Measurements from ENCODE around the gene NOD1. TPM values are rescaled to one million over a fixed set of nuclear protein-coding genes. Genes with fewer than 3 reads are reported as not detected.

Gene NOD1
- total and polyA plus RNA-seq, 11 donors: 5.3 to 28.8 (median 9.0) TPM

GRCh38 chr7:30470771-30471170, 7.8 kb downstream of the NOD1 start:
- intact Hi-C loops (cut with DNase I): loop anchor here in 2 of 10 donors (5.0 to 10.0 kb wide), 2 partner anchors 186 to 188 kb away; partner anchors contain the start of gene ZNRF2 (in 2 of the 2)
- peak in 4 of 5 donors; percentile 57 to 77 (median 69) for DNase-seq

GRCh38 chr7:30470163-30470770, 8.3 kb downstream of the NOD1 start:
- ATAC-seq: peak; percentile 55 to 73 (median 66)
- Histone ChIP-seq H3K27me3 (no peaks in the 10 kb centered on the region), H3K27ac (peak overlapping the region; percentile 53 to 98 (median 80)), H3K4me1 (peaks cover 21 to 100% (median 95%) of the 10 kb centered on the region in 12 donors), H3K4me3 (peak overlapping the region in 5 of 12 donors; percentile 3 to 35 (median 17)), H3K9me3 (no peaks in the 10 kb centered on the region), H3K36me3 (peaks cover 0 to 2% (median 0%) of the 10 kb centered on the region in 9 donors)
- no peak for TF ChIP-seq POLR2A (IDR thresholded peaks at IDR 0.05)
- TF ChIP-seq, protein P1, sequence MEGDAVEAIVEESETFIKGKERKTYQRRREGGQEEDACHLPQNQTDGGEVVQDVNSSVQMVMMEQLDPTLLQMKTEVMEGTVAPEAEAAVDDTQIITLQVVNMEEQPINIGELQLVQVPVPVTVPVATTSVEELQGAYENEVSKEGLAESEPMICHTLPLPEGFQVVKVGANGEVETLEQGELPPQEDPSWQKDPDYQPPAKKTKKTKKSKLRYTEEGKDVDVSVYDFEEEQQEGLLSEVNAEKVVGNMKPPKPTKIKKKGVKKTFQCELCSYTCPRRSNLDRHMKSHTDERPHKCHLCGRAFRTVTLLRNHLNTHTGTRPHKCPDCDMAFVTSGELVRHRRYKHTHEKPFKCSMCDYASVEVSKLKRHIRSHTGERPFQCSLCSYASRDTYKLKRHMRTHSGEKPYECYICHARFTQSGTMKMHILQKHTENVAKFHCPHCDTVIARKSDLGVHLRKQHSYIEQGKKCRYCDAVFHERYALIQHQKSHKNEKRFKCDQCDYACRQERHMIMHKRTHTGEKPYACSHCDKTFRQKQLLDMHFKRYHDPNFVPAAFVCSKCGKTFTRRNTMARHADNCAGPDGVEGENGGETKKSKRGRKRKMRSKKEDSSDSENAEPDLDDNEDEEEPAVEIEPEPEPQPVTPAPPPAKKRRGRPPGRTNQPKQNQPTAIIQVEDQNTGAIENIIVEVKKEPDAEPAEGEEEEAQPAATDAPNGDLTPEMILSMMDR (IDR thresholded peaks at IDR 0.05): no peak
- intact Hi-C loops (cut with DNase I): loop anchor here in 2 of 10 donors (5.0 to 10.0 kb wide), 2 partner anchors 185 to 188 kb away; partner anchors contain the start of gene ZNRF2 (in 2 of the 2)
- DNase-seq: peak in 3 of 5 donors; percentile 48 to 82 (median 61)
- 4 to 16% (median 13%) methylated on average over 14 of the region's 14 CpGs for WGBS, 4 donors

More at GRCh38 chr7:30470771-30471170, 7.8 kb downstream of the NOD1 start:
- Histone ChIP-seq H3K4me3 (peak overlapping the region in 5 of 12 donors; percentile 3 to 35 (median 17)), H3K9me3 (no peaks in the 10 kb centered on the region), H3K36me3 (peaks cover 0 to 6% (median 0%) of the 10 kb centered on the region in 9 donors), H3K27me3 (no peaks in the 10 kb centered on the region), H3K27ac (peak overlapping the region; percentile 53 to 98 (median 80)), H3K4me1 (peaks cover 21 to 100% (median 95%) of the 10 kb centered on the region in 12 donors)
- WGBS, 4 donors: 3 to 7% (median 4%) methylated on average over 6 of the region's 6 CpGs
- ATAC-seq: peak; percentile 44 to 74 (median 68)
- no peak for TF ChIP-seq POLR2A (IDR thresholded peaks at IDR 0.05)
- TF ChIP-seq, protein P1 (IDR thresholded peaks at IDR 0.05): no peak

DNA sequence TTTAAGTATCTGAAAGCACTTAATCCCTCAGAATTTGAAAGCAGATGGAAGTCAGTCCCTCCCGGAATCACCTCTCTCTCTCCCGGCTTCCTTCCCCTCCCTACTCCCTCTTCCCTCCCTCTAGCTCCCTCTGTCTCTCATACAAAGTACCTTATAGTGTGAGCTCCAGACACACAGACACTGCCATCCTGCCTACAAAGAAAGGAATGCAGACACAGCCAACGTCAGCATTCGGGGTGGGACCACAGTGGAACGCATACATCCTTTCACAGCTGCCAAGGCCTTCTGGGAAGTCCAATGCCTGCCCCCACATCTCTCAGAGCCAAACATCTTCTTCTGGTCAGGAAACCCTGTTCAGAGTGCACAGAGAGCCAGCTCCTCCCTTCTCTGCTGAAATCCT, 9.3 kb downstream of the NOD1 start:
- ATAC-seq: peak; percentile 80 to 87 (median 86)
- Histone ChIP-seq H3K4me1 (peaks cover 21 to 100% (median 95%) of the 10 kb centered on the region in 12 donors), H3K36me3 (no peaks in the 10 kb centered on the region), H3K9me3 (no peaks in the 10 kb centered on the region), H3K4me3 (peak overlapping the region in 6 of 12 donors; percentile 5 to 27 (median 22)), H3K27me3 (no peaks in the 10 kb centered on the region), H3K27ac (peak overlapping the region; percentile 53 to 98 (median 80))
- peak; percentile 81 to 94 (median 84) for DNase-seq
- intact Hi-C loops (cut with DNase I): loop anchor here in 1 of 10 donors (5.0 kb wide), 1 partner anchor 33 kb away; the partner anchor contains the start of gene GGCT
- 0 to 8% (median 5%) methylated on average over 5 of the region's 5 CpGs for WGBS, 4 donors
- TF ChIP-seq, protein P1 (IDR thresholded peaks at IDR 0.05): peak in 11 of 12 donors; percentile 6 to 65 (median 44)
- no peak for TF ChIP-seq POLR2A (IDR thresholded peaks at IDR 0.05)

DNA sequence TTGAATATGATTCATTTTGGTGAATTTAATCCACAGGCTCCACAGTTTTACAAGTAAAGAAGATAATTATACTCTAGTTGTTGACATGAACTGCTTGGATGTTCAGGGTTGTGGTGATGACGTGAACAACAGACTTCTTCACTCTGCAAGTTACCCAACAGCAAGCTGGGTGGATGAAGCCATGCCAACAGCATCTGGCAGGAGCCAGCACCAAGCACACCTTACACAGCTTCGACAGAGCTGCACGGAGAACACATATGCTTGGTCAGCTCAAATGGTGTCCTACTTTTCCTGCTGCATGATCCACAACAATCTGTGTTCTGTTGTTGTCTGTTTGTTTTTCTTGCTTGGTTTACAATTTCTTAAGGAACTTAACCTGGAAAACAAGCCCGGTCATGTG, 9.8 kb downstream of the NOD1 start:
- Histone ChIP-seq H3K27me3 (no peaks in the 10 kb centered on the region), H3K9me3 (no peaks in the 10 kb centered on the region), H3K4me3 (peak overlapping the region in 5 of 12 donors; percentile 5 to 27 (median 19)), H3K27ac (peak overlapping the region; percentile 53 to 98 (median 80)), H3K4me1 (peaks cover 25 to 100% (median 96%) of the 10 kb centered on the region in 12 donors), H3K36me3 (no peaks in the 10 kb centered on the region)
- TF ChIP-seq POLR2A (IDR thresholded peaks at IDR 0.05): no peak
- TF ChIP-seq, protein P1 (IDR thresholded peaks at IDR 0.05): no peak
- no peak for ATAC-seq
- intact Hi-C loops (cut with DNase I): loop anchor here in 1 of 10 donors (5.0 kb wide), 1 partner anchor 34 kb away; the partner anchor contains the start of gene GGCT
- peak in 1 of 5 donors; percentile 62 for DNase-seq
- WGBS, 4 donors: 43 to 54% (median 48%) methylated on average over 4 of the region's 4 CpGs

All from heart left ventricle (tissue), 16 donors.